CMK (cell line): ENCODE measurements around the gene ACTL6B.
"Not testable (repeated sequence)": the region's sequence is repeated elsewhere in the genome, so short reads cannot be mapped to it uniquely, and the experiment has no call there.

Experiments used
- DNase-seq: peaks from one replicate; pipeline ENCODE4 v3.0.0-alpha.2; 2010; ENCODE audit warnings: low read depth

ACTL6B gene

GRCh38 chr7:100655908-100656674 is at the start of gene ACTL6B:
ACTL6B (minus strand) TSS chr7:100656448; CDS start chr7:100656354, 94 bp downstream.
- no peak for DNase-seq

- peak; percentile 60 for DNase-seq
These were observed 49.1 kb upstream of the ACTL6B start for GRCh38 chr7:100705320-100705752.

GRCh38 chr7:100701089-100701488 is 44.8 kb upstream of the ACTL6B start:
- not testable (repeated sequence) for DNase-seq

- DNase-seq = no peak
These were observed 42.8 kb upstream of the ACTL6B start for GRCh38 chr7:100699018-100699417.

- DNase-seq = no peak
These were observed 39.9 kb upstream of the ACTL6B start for GRCh38 chr7:100696123-100696521.

- no peak for DNase-seq
These were observed 38.0 kb upstream of the ACTL6B start, which contains the start of gene GIGYF1 for GRCh38 chr7:100694098-100694745. GIGYF1 (minus strand) TSS chr7:100694250; CDS start chr7:100688238, 6,012 bp downstream.

- no peak for DNase-seq
These were observed 37.3 kb upstream of the ACTL6B start for GRCh38 chr7:100693312-100694097.

- DNase-seq = no peak
These were observed 36.3 kb upstream of the ACTL6B start for GRCh38 chr7:100692578-100692961.

- DNase-seq = peak; percentile 63
These were observed 35.7 kb upstream of the ACTL6B start for GRCh38 chr7:100691676-100692577.

GRCh38 chr7:100689230-100690135 is 33.2 kb upstream of the ACTL6B start:
- DNase-seq = no peak

GRCh38 chr7:100688326-100688860 is 32.1 kb upstream of the ACTL6B start:
- no peak for DNase-seq

GRCh38 chr7:100687751-100688300 is 31.6 kb upstream of the ACTL6B start:
- no peak for DNase-seq

- DNase-seq = no peak
These were observed 31.0 kb upstream of the ACTL6B start for GRCh38 chr7:100687261-100687660.

GRCh38 chr7:100686822-100687211 is 30.6 kb upstream of the ACTL6B start:
- DNase-seq = no peak

GRCh38 chr7:100686201-100686821 is 30.1 kb upstream of the ACTL6B start:
- DNase-seq = no peak

GRCh38 chr7:100685631-100686145 is 29.4 kb upstream of the ACTL6B start:
- DNase-seq = no peak

GRCh38 chr7:100685049-100685605 is 28.9 kb upstream of the ACTL6B start:
- DNase-seq = no peak

- no peak for DNase-seq
These were observed 28.3 kb upstream of the ACTL6B start for GRCh38 chr7:100684534-100685042.
